Measurements from ENCODE around the gene AIMP1.

DNA sequence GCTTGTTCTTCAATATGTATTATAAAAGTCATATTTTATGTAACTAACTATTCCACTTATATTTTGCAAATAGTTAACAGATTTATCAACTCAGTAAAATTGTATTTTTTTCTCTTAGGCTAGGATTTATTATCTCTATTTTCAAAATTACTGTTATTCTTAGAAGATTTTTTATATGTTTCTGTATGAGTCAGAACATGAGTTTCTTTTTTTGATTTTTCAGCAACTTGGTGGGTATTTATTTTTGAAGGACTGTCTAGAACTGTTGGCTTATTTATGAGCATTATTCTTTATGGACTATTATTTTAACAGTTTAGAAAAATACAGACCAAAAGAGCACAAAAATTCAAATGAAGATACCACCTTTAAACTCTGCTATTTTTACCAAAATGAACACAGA is 6.8 kb downstream of the AIMP1 start:
- TF ChIP-seq, protein P1, sequence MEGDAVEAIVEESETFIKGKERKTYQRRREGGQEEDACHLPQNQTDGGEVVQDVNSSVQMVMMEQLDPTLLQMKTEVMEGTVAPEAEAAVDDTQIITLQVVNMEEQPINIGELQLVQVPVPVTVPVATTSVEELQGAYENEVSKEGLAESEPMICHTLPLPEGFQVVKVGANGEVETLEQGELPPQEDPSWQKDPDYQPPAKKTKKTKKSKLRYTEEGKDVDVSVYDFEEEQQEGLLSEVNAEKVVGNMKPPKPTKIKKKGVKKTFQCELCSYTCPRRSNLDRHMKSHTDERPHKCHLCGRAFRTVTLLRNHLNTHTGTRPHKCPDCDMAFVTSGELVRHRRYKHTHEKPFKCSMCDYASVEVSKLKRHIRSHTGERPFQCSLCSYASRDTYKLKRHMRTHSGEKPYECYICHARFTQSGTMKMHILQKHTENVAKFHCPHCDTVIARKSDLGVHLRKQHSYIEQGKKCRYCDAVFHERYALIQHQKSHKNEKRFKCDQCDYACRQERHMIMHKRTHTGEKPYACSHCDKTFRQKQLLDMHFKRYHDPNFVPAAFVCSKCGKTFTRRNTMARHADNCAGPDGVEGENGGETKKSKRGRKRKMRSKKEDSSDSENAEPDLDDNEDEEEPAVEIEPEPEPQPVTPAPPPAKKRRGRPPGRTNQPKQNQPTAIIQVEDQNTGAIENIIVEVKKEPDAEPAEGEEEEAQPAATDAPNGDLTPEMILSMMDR (IDR thresholded peaks at IDR 0.05): no peak
- TF ChIP-seq ZFX (IDR thresholded peaks at IDR 0.05; ENCODE audit: borderline replicate concordance): no peak

All from 22Rv1 (cell line).